Stimulated activated CD8-positive, alpha-beta memory T cell treated with anti-CD3 and anti-CD28 coated beads, Interleukin-12 subunit alpha, Interleukin-12 subunit beta, amount 100 ng/mL, for 24 hours (primary cell): ENCODE measurements around the gene PNPLA7.
A peak's percentile ranks its signal among the peaks of the same experiment; 100 is the strongest.
"Not testable (repeated sequence)": the region's sequence is repeated elsewhere in the genome, so short reads cannot be mapped to it uniquely, and the experiment has no call there.

ENCODE experiments used
- DNase-seq: peaks from one replicate; pipeline ENCODE4 v3.0.0-alpha.2; 2020; ENCODE audit errors: extremely low read depth

PNPLA7 gene

GRCh38 chr9:137478962-137479861 lies 71.0 kb downstream of the PNPLA7 start:
- DNase-seq: no peak

GRCh38 chr9:137478613-137478961 lies 71.6 kb downstream of the PNPLA7 start:
- DNase-seq: no peak

- no peak for DNase-seq
Measured at GRCh38 chr9:137477778-137478612, 72.2 kb downstream of the PNPLA7 start.

- no peak for DNase-seq
Measured at GRCh38 chr9:137476856-137477255, 73.3 kb downstream of the PNPLA7 start.

GRCh38 chr9:137475666-137476065 lies 74.5 kb downstream of the PNPLA7 start:
- no peak for DNase-seq

- DNase-seq: no peak
Measured at GRCh38 chr9:137474271-137474670, 75.9 kb downstream of the PNPLA7 start.

- DNase-seq: no peak
Measured at GRCh38 chr9:137470785-137471184, 79.4 kb downstream of the PNPLA7 start.

- DNase-seq: no peak
Measured at GRCh38 chr9:137467896-137468295, 82.3 kb downstream of the PNPLA7 start.

- DNase-seq: no peak
Measured at GRCh38 chr9:137467161-137467581, 83.0 kb downstream of the PNPLA7 start.

GRCh38 chr9:137466389-137467085 lies 83.7 kb downstream of the PNPLA7 start:
- DNase-seq: not testable (repeated sequence)

- no peak for DNase-seq
Measured at GRCh38 chr9:137465720-137466388, 84.3 kb downstream of the PNPLA7 start.

- DNase-seq: no peak
Measured at GRCh38 chr9:137465000-137465719, 85.0 kb downstream of the PNPLA7 start.

GRCh38 chr9:137464291-137464999 lies 85.8 kb downstream of the PNPLA7 start:
- DNase-seq: no peak

- no peak for DNase-seq
Measured at GRCh38 chr9:137463931-137464290, 86.3 kb downstream of the PNPLA7 start.

GRCh38 chr9:137462986-137463930 lies 86.9 kb downstream of the PNPLA7 start:
- DNase-seq: no peak

GRCh38 chr9:137462396-137462985 lies 87.7 kb downstream of the PNPLA7 start:
- no peak for DNase-seq

- peak; percentile 60 for DNase-seq
Measured at GRCh38 chr9:137461663-137462395, 88.4 kb downstream of the PNPLA7 start.

GRCh38 chr9:137461316-137461662 lies 88.9 kb downstream of the PNPLA7 start:
- DNase-seq: no peak
